Measurements from ENCODE around the gene CCDC7.
A peak's percentile ranks its signal among the peaks of the same experiment; 100 is the strongest.
"Not testable (repeated sequence)": the region's sequence is repeated elsewhere in the genome, so short reads cannot be mapped to it uniquely, and the experiment has no call there.

The CCDC7 gene

GRCh38 chr10:32445740-32446535, at the start of gene CCDC7:
TSS of gene CCDC7 (plus strand) at chr10:32446140. CDS start at chr10:32451643, 5,503 bp downstream.
- peak within 1 kb of the TSS; percentile 75 to 96 (median 94) for H3K9ac ChIP-seq (ENCODE audit: low read length in 5 of 5)
- H3K4me3 ChIP-seq (ENCODE audit: low read depth in 1 of 5, low read length in 5 of 5): peak within 1 kb of the TSS; percentile 86 to 96 (median 95)
- peaks cover 0 to 13% (median 8%) of the 10 kb centered on the region in 5 donors for H3K4me1 ChIP-seq (ENCODE audit: control insufficient read depth in 5 of 5, insufficient read depth in 5 of 5, low read length in 5 of 5)
- peak within 1 kb of the TSS; percentile 96 for H3K27ac ChIP-seq (ENCODE audit: low read depth, low read length)
- H3K27me3 ChIP-seq (ENCODE audit: control insufficient read depth in 5 of 5, insufficient read depth in 4 of 5, low read length in 5 of 5): no peaks in the 10 kb centered on the region
- H3K9me3 ChIP-seq (ENCODE audit: control insufficient read depth in 5 of 5, low read length in 5 of 5): peaks cover 0 to 5% (median 0%) of the 10 kb centered on the region in 5 donors
- no peaks in the 10 kb centered on the region for H3K36me3 ChIP-seq (ENCODE audit: control insufficient read depth in 5 of 5, insufficient read depth in 5 of 5, low read length in 5 of 5)

DNA sequence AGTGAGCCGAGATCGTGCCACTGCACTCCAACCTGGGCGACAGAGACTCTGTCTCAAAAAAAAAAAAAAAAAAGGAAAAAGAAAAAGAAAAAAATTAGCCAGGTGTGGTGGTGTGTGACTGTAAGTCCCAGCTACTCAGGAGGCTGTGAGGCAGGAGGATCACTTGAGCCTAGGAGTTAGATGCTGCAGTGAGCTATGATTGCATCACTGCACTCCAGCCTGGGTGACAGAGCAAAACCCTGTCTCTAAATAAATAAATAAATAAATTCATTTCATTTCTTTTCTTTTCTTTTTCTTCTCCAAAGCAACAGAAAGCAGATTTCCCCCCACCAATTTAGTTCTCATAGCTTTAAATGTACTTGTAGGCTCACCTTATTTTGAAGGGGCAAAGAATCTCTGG, 48.8 kb upstream of the CCDC7 start:
- H3K4me1 ChIP-seq (ENCODE audit: control insufficient read depth in 5 of 5, insufficient read depth in 5 of 5, low read length in 5 of 5); H3K4me3 ChIP-seq (ENCODE audit: low read depth in 1 of 5, low read length in 5 of 5); H3K36me3 ChIP-seq (ENCODE audit: control insufficient read depth in 5 of 5, insufficient read depth in 5 of 5, low read length in 5 of 5); H3K27me3 ChIP-seq (ENCODE audit: control insufficient read depth in 5 of 5, insufficient read depth in 4 of 5, low read length in 5 of 5); H3K9ac ChIP-seq (ENCODE audit: low read length in 5 of 5); H3K9me3 ChIP-seq (ENCODE audit: control insufficient read depth in 5 of 5, low read length in 5 of 5); H3K27ac ChIP-seq (ENCODE audit: low read depth, low read length): not testable (repeated sequence)

GRCh38 chr10:32399720-32400119, 46.2 kb upstream of the CCDC7 start:
- not testable (repeated sequence) for H3K4me1 ChIP-seq (ENCODE audit: control insufficient read depth in 5 of 5, insufficient read depth in 5 of 5, low read length in 5 of 5); H3K27me3 ChIP-seq (ENCODE audit: control insufficient read depth in 5 of 5, insufficient read depth in 4 of 5, low read length in 5 of 5)

DNA sequence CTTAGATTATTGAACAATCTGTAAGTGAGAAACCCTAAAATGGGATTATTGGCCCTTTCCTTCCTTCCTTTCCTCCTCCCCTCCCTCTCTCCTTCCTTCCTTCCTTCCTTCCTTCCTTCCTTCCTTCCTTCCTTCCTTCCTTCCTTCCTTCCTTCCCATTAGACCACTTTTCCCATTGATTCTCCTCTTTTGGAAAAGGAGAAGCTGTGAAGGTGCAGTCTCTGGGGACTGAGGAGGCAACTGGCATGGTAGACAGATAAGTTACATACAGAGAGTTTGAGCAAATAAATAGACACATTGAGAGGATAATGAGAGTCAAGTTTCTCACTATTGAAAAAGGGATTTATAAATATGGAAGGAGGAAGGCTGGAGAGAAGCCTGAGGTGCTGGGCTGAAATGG, 45.0 kb upstream of the CCDC7 start:
- no peaks in the 10 kb centered on the region for H3K9me3 ChIP-seq (ENCODE audit: control insufficient read depth in 5 of 5, low read length in 5 of 5)
- no peak overlapping the region for H3K9ac ChIP-seq (ENCODE audit: low read length in 5 of 5)
- H3K36me3 ChIP-seq (ENCODE audit: control insufficient read depth in 5 of 5, insufficient read depth in 5 of 5, low read length in 5 of 5): no peaks in the 10 kb centered on the region
- H3K27ac ChIP-seq (ENCODE audit: low read depth, low read length): no peak overlapping the region
- no peaks in the 10 kb centered on the region for H3K4me1 ChIP-seq (ENCODE audit: control insufficient read depth in 5 of 5, insufficient read depth in 5 of 5, low read length in 5 of 5)
- H3K4me3 ChIP-seq (ENCODE audit: low read depth in 1 of 5, low read length in 5 of 5): no peak overlapping the region
- no peaks in the 10 kb centered on the region for H3K27me3 ChIP-seq (ENCODE audit: control insufficient read depth in 5 of 5, insufficient read depth in 4 of 5, low read length in 5 of 5)

More at GRCh38 chr10:32399720-32400119, 46.2 kb upstream of the CCDC7 start:
- not testable (repeated sequence) for H3K9me3 ChIP-seq (ENCODE audit: control insufficient read depth in 5 of 5, low read length in 5 of 5); H3K4me3 ChIP-seq (ENCODE audit: low read depth in 1 of 5, low read length in 5 of 5); H3K9ac ChIP-seq (ENCODE audit: low read length in 5 of 5); H3K27ac ChIP-seq (ENCODE audit: low read depth, low read length); H3K36me3 ChIP-seq (ENCODE audit: control insufficient read depth in 5 of 5, insufficient read depth in 5 of 5, low read length in 5 of 5)

DNA sequence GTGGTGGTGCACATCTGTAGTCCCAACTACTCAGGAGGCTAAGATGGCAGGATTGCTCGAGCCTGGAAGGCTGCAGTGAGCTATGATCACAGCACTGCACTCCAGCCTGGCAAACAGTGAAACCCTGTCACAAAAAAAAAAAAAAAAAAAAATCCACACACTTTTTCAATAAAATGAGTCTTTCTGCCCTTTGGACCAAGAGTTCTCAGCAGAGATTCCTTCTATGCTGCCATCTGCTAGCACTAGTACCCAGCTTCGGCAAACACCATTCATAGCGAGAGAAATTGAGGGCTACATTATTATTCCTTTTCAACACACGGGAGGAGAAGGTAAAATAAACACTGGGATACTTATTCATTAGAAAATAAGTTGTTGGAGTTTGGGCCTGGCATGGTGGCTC, 43.4 kb upstream of the CCDC7 start:
- H3K27me3 ChIP-seq (ENCODE audit: control insufficient read depth in 5 of 5, insufficient read depth in 4 of 5, low read length in 5 of 5): no peaks in the 10 kb centered on the region
- no peaks in the 10 kb centered on the region for H3K9me3 ChIP-seq (ENCODE audit: control insufficient read depth in 5 of 5, low read length in 5 of 5)
- H3K4me1 ChIP-seq (ENCODE audit: control insufficient read depth in 5 of 5, insufficient read depth in 5 of 5, low read length in 5 of 5): no peaks in the 10 kb centered on the region
- no peak overlapping the region for H3K4me3 ChIP-seq (ENCODE audit: low read depth in 1 of 5, low read length in 5 of 5)
- no peaks in the 10 kb centered on the region for H3K36me3 ChIP-seq (ENCODE audit: control insufficient read depth in 5 of 5, insufficient read depth in 5 of 5, low read length in 5 of 5)
- H3K27ac ChIP-seq (ENCODE audit: low read depth, low read length): no peak overlapping the region
- H3K9ac ChIP-seq (ENCODE audit: low read length in 5 of 5): no peak overlapping the region

DNA sequence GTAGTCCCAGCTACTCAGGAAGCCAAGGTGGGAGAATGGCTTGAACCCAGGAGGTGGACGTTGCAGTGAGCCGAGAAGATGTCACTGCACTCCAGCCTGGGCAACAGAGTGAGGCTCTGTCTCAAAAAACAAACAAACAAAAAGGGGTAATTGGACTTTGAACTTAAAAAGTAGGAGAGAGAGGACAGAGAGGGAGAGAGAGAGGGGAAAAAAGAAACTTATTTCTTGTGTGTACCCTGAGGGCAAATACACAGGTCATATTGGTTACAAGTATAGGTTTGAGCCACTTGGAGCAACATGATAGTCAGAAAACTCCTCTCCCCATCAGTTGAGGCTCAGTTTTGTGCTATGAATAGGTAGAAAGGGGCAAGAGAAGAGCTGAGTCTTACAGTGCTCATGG, 42.8 kb upstream of the CCDC7 start:
- Histone ChIP-seq H3K9me3 (ENCODE audit: control insufficient read depth in 5 of 5, low read length in 5 of 5) (no peaks in the 10 kb centered on the region), H3K27ac (ENCODE audit: low read depth, low read length) (no peak overlapping the region), H3K36me3 (ENCODE audit: control insufficient read depth in 5 of 5, insufficient read depth in 5 of 5, low read length in 5 of 5) (no peaks in the 10 kb centered on the region), H3K27me3 (ENCODE audit: control insufficient read depth in 5 of 5, insufficient read depth in 4 of 5, low read length in 5 of 5) (no peaks in the 10 kb centered on the region), H3K9ac (ENCODE audit: low read length in 5 of 5) (no peak overlapping the region), H3K4me3 (ENCODE audit: low read depth in 1 of 5, low read length in 5 of 5) (no peak overlapping the region), H3K4me1 (ENCODE audit: control insufficient read depth in 5 of 5, insufficient read depth in 5 of 5, low read length in 5 of 5) (no peaks in the 10 kb centered on the region)

GRCh38 chr10:32408690-32409089, 37.2 kb upstream of the CCDC7 start:
- no peaks in the 10 kb centered on the region for H3K27me3 ChIP-seq (ENCODE audit: control insufficient read depth in 5 of 5, insufficient read depth in 4 of 5, low read length in 5 of 5)
- H3K36me3 ChIP-seq (ENCODE audit: control insufficient read depth in 5 of 5, insufficient read depth in 5 of 5, low read length in 5 of 5): no peaks in the 10 kb centered on the region
- H3K9me3 ChIP-seq (ENCODE audit: control insufficient read depth in 5 of 5, low read length in 5 of 5): peaks cover 0 to 3% (median 0%) of the 10 kb centered on the region in 5 donors
- H3K4me3 ChIP-seq (ENCODE audit: low read depth in 1 of 5, low read length in 5 of 5): no peak overlapping the region
- H3K4me1 ChIP-seq (ENCODE audit: control insufficient read depth in 5 of 5, insufficient read depth in 5 of 5, low read length in 5 of 5): peaks cover 0 to 14% (median 0%) of the 10 kb centered on the region in 5 donors
- no peak overlapping the region for H3K27ac ChIP-seq (ENCODE audit: low read depth, low read length)
- H3K9ac ChIP-seq (ENCODE audit: low read length in 5 of 5): no peak overlapping the region

DNA sequence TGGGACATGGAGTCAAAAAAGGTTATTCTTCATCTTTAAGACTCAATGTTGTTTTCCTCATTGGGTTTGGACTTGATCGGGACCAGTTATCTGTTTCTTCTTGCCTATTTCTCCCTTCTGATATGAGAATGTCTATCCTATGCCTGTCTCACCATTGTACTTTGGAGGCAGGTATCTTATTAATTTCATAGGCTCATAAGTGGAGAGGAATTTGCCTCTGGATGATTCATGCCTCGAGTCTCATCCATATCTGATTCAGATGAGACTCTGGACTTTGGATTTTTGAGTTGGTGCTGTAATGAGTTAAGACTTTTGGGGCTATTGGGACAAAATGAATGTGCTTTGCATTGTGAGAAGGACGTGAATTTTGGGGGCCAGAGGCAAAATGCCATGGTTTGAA, 36.2 kb upstream of the CCDC7 start:
- no peak overlapping the region for H3K27ac ChIP-seq (ENCODE audit: low read depth, low read length)
- H3K9ac ChIP-seq (ENCODE audit: low read length in 5 of 5): no peak overlapping the region
- no peaks in the 10 kb centered on the region for H3K36me3 ChIP-seq (ENCODE audit: control insufficient read depth in 5 of 5, insufficient read depth in 5 of 5, low read length in 5 of 5)
- H3K4me3 ChIP-seq (ENCODE audit: low read depth in 1 of 5, low read length in 5 of 5): no peak overlapping the region
- no peaks in the 10 kb centered on the region for H3K27me3 ChIP-seq (ENCODE audit: control insufficient read depth in 5 of 5, insufficient read depth in 4 of 5, low read length in 5 of 5)
- H3K9me3 ChIP-seq (ENCODE audit: control insufficient read depth in 5 of 5, low read length in 5 of 5): peaks cover 0 to 3% (median 0%) of the 10 kb centered on the region in 5 donors
- peaks cover 0 to 14% (median 0%) of the 10 kb centered on the region in 5 donors for H3K4me1 ChIP-seq (ENCODE audit: control insufficient read depth in 5 of 5, insufficient read depth in 5 of 5, low read length in 5 of 5)

- H3K4me3 ChIP-seq (ENCODE audit: low read depth in 1 of 5, low read length in 5 of 5): no peak overlapping the region
- peaks cover 0 to 3% (median 0%) of the 10 kb centered on the region in 5 donors for H3K9me3 ChIP-seq (ENCODE audit: control insufficient read depth in 5 of 5, low read length in 5 of 5)
- H3K27ac ChIP-seq (ENCODE audit: low read depth, low read length): no peak overlapping the region
- peaks cover 0 to 14% (median 0%) of the 10 kb centered on the region in 5 donors for H3K4me1 ChIP-seq (ENCODE audit: control insufficient read depth in 5 of 5, insufficient read depth in 5 of 5, low read length in 5 of 5)
- no peaks in the 10 kb centered on the region for H3K36me3 ChIP-seq (ENCODE audit: control insufficient read depth in 5 of 5, insufficient read depth in 5 of 5, low read length in 5 of 5)
- H3K27me3 ChIP-seq (ENCODE audit: control insufficient read depth in 5 of 5, insufficient read depth in 4 of 5, low read length in 5 of 5): no peaks in the 10 kb centered on the region
- H3K9ac ChIP-seq (ENCODE audit: low read length in 5 of 5): no peak overlapping the region
Observed at GRCh38 chr10:32410569-32410968, 35.4 kb upstream of the CCDC7 start.

DNA sequence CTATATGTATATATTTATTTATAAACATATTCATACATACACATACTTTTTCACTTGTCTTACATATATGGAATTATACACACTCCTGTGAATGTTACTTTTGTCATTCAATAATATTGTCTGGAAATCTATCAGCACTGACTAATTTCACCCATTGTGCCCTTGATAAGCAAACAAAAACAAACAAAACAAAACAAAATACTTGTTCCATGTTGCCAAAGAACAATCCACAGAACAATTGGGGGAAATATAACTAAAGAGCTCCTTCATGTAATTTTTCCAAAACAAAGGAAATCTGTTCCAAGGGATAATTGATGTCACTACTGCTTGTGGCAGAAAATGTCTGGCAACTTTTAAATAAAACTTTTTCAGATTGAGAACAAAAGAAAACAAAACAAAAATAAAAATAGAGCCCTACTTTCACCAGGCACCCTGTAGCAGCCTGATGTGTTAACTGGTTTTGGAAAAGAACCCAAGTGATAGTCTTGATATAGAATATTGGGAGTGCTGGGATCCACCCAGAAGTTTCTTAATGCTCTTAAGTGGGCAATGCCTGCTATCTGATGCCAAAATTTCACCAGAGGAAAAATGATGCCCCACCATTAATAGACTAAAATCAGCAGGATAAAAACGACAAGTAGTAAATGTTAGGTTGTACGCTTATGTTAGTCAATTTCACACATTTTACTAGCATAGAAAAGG, 34.0 kb upstream of the CCDC7 start:
- Histone ChIP-seq H3K36me3 (ENCODE audit: control insufficient read depth in 5 of 5, insufficient read depth in 5 of 5, low read length in 5 of 5) (no peaks in the 10 kb centered on the region), H3K27ac (ENCODE audit: low read depth, low read length) (no peak overlapping the region), H3K9ac (ENCODE audit: low read length in 5 of 5) (no peak overlapping the region), H3K27me3 (ENCODE audit: control insufficient read depth in 5 of 5, insufficient read depth in 4 of 5, low read length in 5 of 5) (no peaks in the 10 kb centered on the region), H3K9me3 (ENCODE audit: control insufficient read depth in 5 of 5, low read length in 5 of 5) (peaks cover 0 to 3% (median 0%) of the 10 kb centered on the region in 5 donors), H3K4me1 (ENCODE audit: control insufficient read depth in 5 of 5, insufficient read depth in 5 of 5, low read length in 5 of 5) (peaks cover 0 to 14% (median 0%) of the 10 kb centered on the region in 5 donors), H3K4me3 (ENCODE audit: low read depth in 1 of 5, low read length in 5 of 5) (no peak overlapping the region)
